Panc1 (cell line): ENCODE results near the gene UGT1A3.

Source experiments
- SIN3A ChIP-seq: IDR thresholded peaks from 2 replicates; pipeline ENCODE4 v1.6.1; 2012; ENCODE audit warnings: low read depth, mild to moderate bottlenecking, low read length, moderate library complexity, borderline replicate concordance; ENCODE audit not compliant: insufficient read depth
- TF ChIP-seq, protein P1 (sequence below): fragments of 450-650 bp; IDR thresholded peaks from 2 replicates; pipeline ENCODE4 v1.5.1; 2017; ENCODE audit warnings: mild to moderate bottlenecking

DNA sequence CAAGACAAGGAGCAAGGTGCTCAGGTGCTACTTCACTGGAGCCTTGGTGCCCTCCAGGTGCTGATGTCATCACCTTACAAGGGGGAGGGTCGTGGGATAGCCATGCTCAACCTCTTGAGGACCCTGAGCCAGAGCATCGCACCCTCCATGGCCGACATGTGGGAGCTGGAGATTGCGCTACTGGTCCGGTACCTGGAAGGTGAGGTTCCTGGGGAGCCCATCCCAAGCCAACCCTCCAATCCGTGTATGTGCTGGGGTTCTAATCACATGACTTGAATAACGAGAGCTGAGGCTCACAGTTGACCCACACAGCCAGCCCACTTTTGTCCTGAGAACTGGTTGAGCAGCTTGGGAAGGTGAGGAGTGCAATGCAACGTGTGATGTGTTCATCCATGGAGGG lies 75.2 kb downstream of the UGT1A3 start:
- TF ChIP-seq, protein P1, sequence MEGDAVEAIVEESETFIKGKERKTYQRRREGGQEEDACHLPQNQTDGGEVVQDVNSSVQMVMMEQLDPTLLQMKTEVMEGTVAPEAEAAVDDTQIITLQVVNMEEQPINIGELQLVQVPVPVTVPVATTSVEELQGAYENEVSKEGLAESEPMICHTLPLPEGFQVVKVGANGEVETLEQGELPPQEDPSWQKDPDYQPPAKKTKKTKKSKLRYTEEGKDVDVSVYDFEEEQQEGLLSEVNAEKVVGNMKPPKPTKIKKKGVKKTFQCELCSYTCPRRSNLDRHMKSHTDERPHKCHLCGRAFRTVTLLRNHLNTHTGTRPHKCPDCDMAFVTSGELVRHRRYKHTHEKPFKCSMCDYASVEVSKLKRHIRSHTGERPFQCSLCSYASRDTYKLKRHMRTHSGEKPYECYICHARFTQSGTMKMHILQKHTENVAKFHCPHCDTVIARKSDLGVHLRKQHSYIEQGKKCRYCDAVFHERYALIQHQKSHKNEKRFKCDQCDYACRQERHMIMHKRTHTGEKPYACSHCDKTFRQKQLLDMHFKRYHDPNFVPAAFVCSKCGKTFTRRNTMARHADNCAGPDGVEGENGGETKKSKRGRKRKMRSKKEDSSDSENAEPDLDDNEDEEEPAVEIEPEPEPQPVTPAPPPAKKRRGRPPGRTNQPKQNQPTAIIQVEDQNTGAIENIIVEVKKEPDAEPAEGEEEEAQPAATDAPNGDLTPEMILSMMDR: no peak
- TF ChIP-seq SIN3A: no peak
